ENCODE results near the gene KIF26B.

- TF ChIP-seq CTCF (IDR thresholded peaks at IDR 0.05 in 2 of 3, conservative IDR thresholded peaks at IDR 0.05 in 1 of 3; ENCODE audit: control insufficient read depth in 2 of 3, extremely low read depth in 1 of 3, insufficient read depth in 1 of 3, low read depth in 3 of 3, low read length in 3 of 3), result no peak
- TF ChIP-seq REST (IDR thresholded peaks at IDR 0.05; ENCODE audit: low read depth, low read length), result no peak
- TF ChIP-seq EP300 (IDR thresholded peaks at IDR 0.05; ENCODE audit: borderline replicate concordance in 1 of 2, control insufficient read depth in 1 of 2, low read depth in 2 of 2, low read length in 2 of 2), result no peak
- no peak for TF ChIP-seq POLR2AphosphoS5 (IDR thresholded peaks at IDR 0.05; ENCODE audit: low read length)
- no peak for TF ChIP-seq HSF1 (IDR thresholded peaks at IDR 0.05; ENCODE audit: low read depth, low read length)
- no peak for TF ChIP-seq CEBPB (IDR thresholded peaks at IDR 0.05; ENCODE audit: borderline replicate concordance in 1 of 2, low read depth in 2 of 2, low read length in 2 of 2)
- no peak for TF ChIP-seq ATF2 (IDR thresholded peaks at IDR 0.05; ENCODE audit: low read length)
- TF ChIP-seq GABPA (IDR thresholded peaks at IDR 0.05; ENCODE audit: low read depth), result no peak
- no peak for TF ChIP-seq MAX (IDR thresholded peaks at IDR 0.05; ENCODE audit: low read depth, low read length)
- TF ChIP-seq NBN (IDR thresholded peaks at IDR 0.05), result no peak
- TF ChIP-seq CBX5 (IDR thresholded peaks at IDR 0.05; ENCODE audit: low read depth), result no peak
Measured at GRCh38 chr1:245701631-245702030, 546.8 kb downstream of the KIF26B start.
